Activated CD8-positive, alpha-beta T cell treated with anti-CD3 and anti-CD28 coated beads, Interleukin-2, amount 10 ng/mL, durations not matched to agents 7 days and 5 days (primary cell): ENCODE measurements around the gene HIVEP3. TPM values are rescaled to one million over a fixed set of nuclear protein-coding genes. Genes with fewer than 3 reads are reported as not detected.

ENCODE experiments used
- ATAC-seq: fragments of 150-1000 bp; cut with Tn5 transposase; one replicate; pipeline ENCODE4 v1.10.0; 2021; ENCODE audit warnings: moderate library complexity
- CTCF ChIA-PET: fragments of 350-600 bp; sonication (Branson Sonifier 250); formaldehyde crosslinking; loops from one replicate; lab custom pipeline; 2021; ENCODE audit warnings: antibody characterized with exemption; lab: Charles Lee
- POLR2A ChIA-PET: fragments of 350-600 bp; sonication (Branson Sonifier 250); formaldehyde crosslinking; loops from one replicate; lab custom pipeline; 2021; ENCODE audit warnings: antibody characterized with exemption; lab: Charles Lee
- DNase-seq: peaks from one replicate; pipeline ENCODE4 v3.0.0-alpha.2; 2020
- H3K27ac Mint-ChIP-seq: one replicate; pipeline ENCODE4 v1.8.0; 2021; ENCODE audit warnings: mild to moderate bottlenecking, mixed read lengths
- H3K27me3 Mint-ChIP-seq: one replicate; pipeline ENCODE4 v1.8.0; 2021; ENCODE audit warnings: low read depth, mixed read lengths
- H3K36me3 Mint-ChIP-seq: one replicate; pipeline ENCODE4 v1.8.0; 2021; ENCODE audit warnings: low read depth, mixed read lengths
- H3K4me1 Mint-ChIP-seq: one replicate; pipeline ENCODE4 v1.8.0; 2021; ENCODE audit warnings: low read depth, mixed read lengths
- H3K4me3 Mint-ChIP-seq: one replicate; pipeline ENCODE4 v1.8.0; 2021; ENCODE audit warnings: mild to moderate bottlenecking, mixed read lengths
- H3K9me3 Mint-ChIP-seq: one replicate; pipeline ENCODE4 v1.8.0; 2022; ENCODE audit warnings: mixed read lengths; ENCODE audit not compliant: insufficient read depth
- total RNA-seq, 2 experiments: library from RNA; stranded (reverse); gene quantifications; one replicate each; pipeline ENCODE4 v1.2.3, GENCODE V29; 2021

The HIVEP3 gene
- total RNA-seq, 2 experiments from 2014 or later: 10.8 to 11.8 TPM

DNA sequence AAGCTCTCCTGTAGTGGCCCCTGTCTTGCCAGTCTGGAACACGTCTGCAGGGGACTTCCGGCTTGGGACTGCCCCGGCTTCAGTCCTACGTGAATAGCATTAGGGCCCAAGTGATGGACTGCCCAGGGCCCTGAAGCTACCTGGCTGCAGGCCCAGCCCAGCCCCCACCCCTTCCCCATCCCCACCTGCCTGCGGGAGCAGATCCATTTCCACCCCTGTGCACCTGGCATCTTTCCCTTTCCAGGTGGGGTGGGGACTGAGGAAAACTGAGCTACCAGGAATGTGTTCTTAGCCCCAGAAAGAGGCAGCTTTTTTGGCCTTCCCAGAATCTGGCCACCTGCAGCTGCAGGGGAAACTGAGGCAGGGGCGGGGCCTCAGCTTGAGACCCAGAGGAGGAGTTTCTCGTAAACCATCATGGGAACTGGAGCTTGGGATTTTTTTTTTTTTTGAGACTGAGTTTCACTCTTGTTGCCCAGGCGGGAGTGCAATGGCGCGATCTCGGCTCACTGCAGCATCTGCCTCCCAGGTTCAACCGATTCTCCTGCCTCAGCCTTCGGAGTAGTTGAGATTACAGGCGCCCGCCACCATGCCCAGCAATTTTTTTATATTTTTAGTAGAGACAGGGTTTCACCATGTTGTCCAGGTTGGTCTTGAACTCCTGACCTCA is 437.5 kb downstream of the HIVEP3 start:
- no peak overlapping the region for H3K4me3 Mint-ChIP-seq
- no peaks in the 10 kb centered on the region for H3K9me3 Mint-ChIP-seq
- DNase-seq: no peak
- POLR2A ChIA-PET: no interaction called here
- H3K36me3 Mint-ChIP-seq: no peaks in the 10 kb centered on the region
- CTCF ChIA-PET: interaction anchor here (2.5 to 3.3 kb wide), 2 partner anchors 11 to 12 kb away, joined by 11 to 12 read pairs; no protein-coding TSS in a partner anchor
- H3K4me1 Mint-ChIP-seq: peaks cover 3% of the 10 kb centered on the region
- H3K27me3 Mint-ChIP-seq: peaks cover 7% of the 10 kb centered on the region
- no peak for ATAC-seq
- H3K27ac Mint-ChIP-seq: no peak overlapping the region

DNA sequence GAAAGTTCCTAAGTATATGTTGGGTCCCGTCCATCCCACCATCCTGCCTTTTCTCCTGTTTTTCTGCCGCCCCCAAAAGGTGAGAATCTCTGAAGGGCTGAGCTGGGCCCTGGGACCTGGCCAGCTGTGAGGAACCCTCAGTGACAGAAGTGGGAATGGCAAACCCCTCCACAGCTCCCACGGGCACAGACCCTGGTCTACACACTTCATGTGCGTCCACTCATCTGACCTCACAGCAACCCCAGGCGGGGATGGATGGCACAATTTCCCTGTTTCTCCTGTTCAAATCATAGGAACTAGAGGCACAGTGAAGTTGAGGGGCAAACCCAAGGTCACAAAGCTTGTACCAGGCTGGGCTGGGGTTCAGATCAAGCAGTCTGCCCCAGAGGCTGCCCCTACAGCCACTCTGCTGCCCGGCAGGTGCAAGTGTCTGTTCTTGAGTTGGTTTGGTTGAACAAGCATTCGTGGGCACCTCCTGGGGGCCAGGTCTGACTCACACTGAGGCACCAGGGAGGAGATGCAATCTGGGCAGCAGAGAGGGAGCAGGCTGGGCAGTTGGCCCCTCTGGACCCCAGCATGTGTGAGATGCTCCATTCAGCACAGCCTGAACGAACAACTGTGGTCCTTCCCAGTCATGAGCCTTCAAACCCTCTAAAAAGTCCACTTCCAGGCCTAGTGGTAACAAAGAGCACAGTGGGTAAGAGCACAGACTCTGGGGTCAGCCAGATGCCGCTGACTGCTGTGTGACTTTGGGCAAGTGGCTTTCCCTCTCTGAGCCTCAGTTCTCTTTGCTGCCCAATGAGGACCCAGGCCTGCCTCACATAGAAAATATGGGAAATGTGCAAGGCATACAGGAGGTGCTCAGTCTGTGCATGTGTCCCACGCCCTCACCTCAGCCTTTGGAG is 438.3 kb downstream of the HIVEP3 start:
- DNase-seq: no peak
- H3K27me3 Mint-ChIP-seq: peaks cover 2% of the 10 kb centered on the region
- ATAC-seq: no peak
- H3K4me1 Mint-ChIP-seq: peaks cover 3% of the 10 kb centered on the region
- ChIA-PET POLR2A (no interaction called here), CTCF (interaction anchor here (3.3 kb wide), 1 partner anchor 12 kb away, joined by 12 read pairs; no protein-coding TSS in a partner anchor)
- H3K27ac Mint-ChIP-seq: no peak overlapping the region
- H3K4me3 Mint-ChIP-seq: no peak overlapping the region
- H3K36me3 Mint-ChIP-seq: no peaks in the 10 kb centered on the region
- no peaks in the 10 kb centered on the region for H3K9me3 Mint-ChIP-seq

DNA sequence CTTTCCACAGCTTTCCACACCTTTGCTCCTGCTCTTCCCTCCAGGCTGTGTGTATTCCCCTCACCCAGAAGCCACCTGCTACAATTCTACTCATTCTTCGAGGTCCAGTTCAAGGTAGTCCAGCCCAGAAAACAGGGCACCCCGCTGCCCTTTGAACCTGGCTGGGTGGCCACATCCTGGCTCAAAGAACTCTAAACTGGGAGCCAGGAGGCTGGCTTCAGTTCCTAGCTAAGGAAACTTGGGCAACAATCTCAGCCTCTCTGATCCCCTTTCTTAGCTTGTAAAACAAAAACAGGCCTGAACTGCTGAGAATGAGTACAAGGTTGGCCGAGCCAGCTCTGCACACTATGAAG is 438.9 kb downstream of the HIVEP3 start:
- ChIA-PET POLR2A (no interaction called here), CTCF (interaction anchor here (3.3 kb wide), 1 partner anchor 13 kb away, joined by 12 read pairs; no protein-coding TSS in a partner anchor)
- no peak overlapping the region for H3K4me3 Mint-ChIP-seq
- peaks cover 3% of the 10 kb centered on the region for H3K4me1 Mint-ChIP-seq
- no peaks in the 10 kb centered on the region for H3K9me3 Mint-ChIP-seq
- no peak overlapping the region for H3K27ac Mint-ChIP-seq
- no peaks in the 10 kb centered on the region for H3K36me3 Mint-ChIP-seq
- no peaks in the 10 kb centered on the region for H3K27me3 Mint-ChIP-seq
- ATAC-seq (no peak), DNase-seq (no peak)

DNA sequence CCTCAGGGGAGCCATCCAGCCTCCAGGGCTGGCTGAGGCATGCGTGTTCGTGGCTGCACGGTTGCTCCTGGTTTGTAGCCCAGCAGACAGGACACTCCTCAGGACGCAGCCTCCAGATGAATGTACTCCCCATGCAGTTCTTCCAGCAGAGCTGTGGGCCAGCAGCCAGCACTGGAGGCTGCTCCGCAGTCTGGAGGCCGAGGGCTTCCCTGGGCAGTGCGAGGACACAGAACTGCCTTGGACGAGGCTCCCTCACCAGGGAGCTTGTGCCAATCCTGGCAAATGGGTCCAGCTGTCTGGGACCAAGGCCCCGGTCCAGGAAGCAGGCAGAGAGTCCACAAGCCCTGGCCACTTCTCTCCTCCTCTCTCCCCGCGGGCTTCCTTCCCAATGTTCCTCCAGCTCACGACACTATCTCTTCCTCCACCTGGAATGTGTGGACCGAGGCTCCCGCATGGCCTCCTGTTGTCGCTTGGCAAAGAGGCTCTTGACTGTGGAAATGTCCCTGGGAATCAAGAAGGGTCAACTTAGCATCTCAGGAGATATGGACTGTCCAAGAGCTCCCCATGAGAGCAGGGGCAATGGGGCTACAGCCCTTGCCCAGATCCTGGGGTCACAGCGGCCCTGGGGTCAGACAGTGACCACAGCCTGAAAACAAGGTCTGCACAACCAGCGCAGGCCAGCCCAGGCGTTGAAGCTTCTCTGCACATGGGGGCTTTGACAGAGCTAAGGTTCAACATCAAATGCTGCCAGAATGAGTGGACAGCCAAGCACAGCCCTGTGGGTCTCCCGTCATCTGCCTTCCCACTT is 439.5 kb downstream of the HIVEP3 start:
- no peaks in the 10 kb centered on the region for H3K36me3 Mint-ChIP-seq
- H3K27ac Mint-ChIP-seq: no peak overlapping the region
- H3K4me1 Mint-ChIP-seq: peaks cover 3% of the 10 kb centered on the region
- DNase-seq (no peak), ATAC-seq (no peak)
- no peaks in the 10 kb centered on the region for H3K9me3 Mint-ChIP-seq
- H3K4me3 Mint-ChIP-seq: no peak overlapping the region
- ChIA-PET POLR2A (no interaction called here), CTCF (interaction anchor here (3.3 kb wide), 1 partner anchor 13 kb away, joined by 12 read pairs; no protein-coding TSS in a partner anchor)
- no peaks in the 10 kb centered on the region for H3K27me3 Mint-ChIP-seq

DNA sequence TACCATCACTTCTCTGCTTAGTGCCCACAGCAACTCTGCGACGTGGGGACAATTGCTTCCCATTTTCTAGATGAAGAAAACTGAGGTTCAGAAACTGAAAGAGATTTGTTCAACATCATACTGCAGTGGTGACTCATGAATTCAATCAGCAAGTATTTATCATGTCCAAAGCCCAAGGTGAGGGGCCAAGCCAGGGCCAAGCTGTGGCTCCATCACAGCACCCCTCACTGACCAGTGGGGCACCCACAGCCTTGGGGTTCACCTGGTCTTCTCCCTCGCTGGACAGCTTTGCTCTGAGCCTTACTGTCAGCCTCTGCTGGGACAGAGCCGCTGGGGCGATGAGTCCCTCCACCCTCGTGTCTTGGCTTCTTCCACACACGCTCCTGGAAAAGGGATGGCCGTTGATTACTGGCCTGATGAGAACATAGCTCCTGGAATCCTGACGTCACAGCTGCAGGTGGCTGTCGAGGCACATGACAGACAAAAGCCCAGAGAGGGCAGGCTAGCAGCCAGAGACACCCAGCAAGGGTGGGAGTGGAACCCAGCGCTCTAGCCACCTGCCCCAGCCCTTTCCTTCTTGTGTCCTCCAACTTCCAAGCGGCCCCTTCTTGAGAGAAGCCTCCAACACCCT is 440.5 kb downstream of the HIVEP3 start:
- no peak for DNase-seq
- ChIA-PET POLR2A (no interaction called here), CTCF (interaction anchor here (3.3 kb wide), 1 partner anchor 14 kb away, joined by 12 read pairs; no protein-coding TSS in a partner anchor)
- no peaks in the 10 kb centered on the region for H3K27me3 Mint-ChIP-seq
- no peaks in the 10 kb centered on the region for H3K36me3 Mint-ChIP-seq
- H3K4me1 Mint-ChIP-seq: peaks cover 3% of the 10 kb centered on the region
- no peak for ATAC-seq
- no peaks in the 10 kb centered on the region for H3K9me3 Mint-ChIP-seq
- H3K4me3 Mint-ChIP-seq: no peak overlapping the region
- H3K27ac Mint-ChIP-seq: no peak overlapping the region

DNA sequence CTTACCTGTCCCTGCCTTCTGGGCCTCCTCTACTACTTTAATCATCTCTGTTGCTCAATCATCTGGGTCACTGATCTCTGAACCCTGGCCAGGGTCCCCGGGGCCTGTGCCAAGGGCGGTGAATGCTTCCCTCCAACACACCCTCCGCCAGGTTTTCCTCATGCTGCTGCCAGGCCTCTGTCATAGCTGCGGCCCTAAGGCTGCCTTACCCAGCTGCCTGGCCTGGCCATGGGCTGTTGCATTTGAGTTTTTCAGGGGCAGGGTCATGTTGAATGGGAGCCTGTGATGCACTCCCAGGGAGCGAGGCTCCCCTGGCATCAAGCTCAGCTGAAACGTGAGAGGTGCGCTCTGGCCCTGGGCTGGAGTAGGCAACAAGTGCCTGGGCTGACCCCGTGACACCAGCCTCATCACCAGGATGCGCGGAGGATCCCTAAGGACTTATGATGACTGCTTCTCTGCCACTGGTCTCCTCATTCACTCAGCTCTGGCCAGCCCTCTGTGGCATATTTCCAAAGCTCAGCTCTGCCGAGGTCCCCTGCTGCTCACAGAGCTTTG is 441.8 kb downstream of the HIVEP3 start:
- Mint-ChIP-seq H3K9me3 (no peaks in the 10 kb centered on the region), H3K36me3 (no peaks in the 10 kb centered on the region), H3K27me3 (no peaks in the 10 kb centered on the region), H3K4me1 (no peaks in the 10 kb centered on the region), H3K27ac (no peak overlapping the region), H3K4me3 (no peak overlapping the region)
- ATAC-seq (no peak), DNase-seq (no peak)
- CTCF ChIA-PET: interaction anchor here (1.7 kb wide), 1 partner anchor 15 kb away, joined by 5 read pairs; no protein-coding TSS in a partner anchor
- POLR2A ChIA-PET: no interaction called here

DNA sequence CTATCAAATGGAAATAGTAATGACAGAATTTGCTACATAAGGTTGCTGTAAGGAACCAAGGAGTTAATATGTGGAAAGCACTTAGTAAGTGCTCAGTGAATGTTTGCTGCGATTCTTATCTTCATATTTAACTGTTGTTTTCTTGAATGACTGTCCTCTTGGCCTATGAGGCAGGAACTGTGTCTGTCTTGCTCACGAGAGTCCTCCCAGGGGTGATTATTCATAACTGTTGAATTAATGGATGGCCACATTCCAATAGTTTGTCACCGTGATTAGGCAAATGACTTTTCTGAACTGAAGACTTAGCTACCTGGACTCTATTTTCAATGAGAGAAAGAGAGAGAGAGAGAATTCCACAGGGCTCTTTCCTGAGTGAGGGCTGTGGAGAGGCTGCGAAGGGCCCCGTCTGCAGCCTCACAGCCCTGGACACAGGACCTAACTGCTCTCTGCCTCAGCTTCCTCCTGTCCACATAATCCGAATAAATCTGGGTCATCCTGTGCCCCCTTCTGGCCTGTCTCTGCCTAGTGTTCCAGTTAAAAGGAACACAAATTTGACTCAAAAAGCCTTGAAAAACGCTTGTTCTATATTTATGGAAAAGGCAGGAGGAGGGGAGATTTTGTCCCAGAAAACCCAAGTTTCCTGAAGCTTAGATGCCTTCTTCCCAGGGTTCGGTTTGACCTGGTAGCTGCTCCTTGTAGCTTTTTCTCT is 442.7 kb downstream of the HIVEP3 start:
- Mint-ChIP-seq H3K9me3 (no peaks in the 10 kb centered on the region), H3K36me3 (no peaks in the 10 kb centered on the region), H3K4me3 (no peak overlapping the region), H3K27me3 (no peaks in the 10 kb centered on the region), H3K4me1 (no peaks in the 10 kb centered on the region), H3K27ac (no peak overlapping the region)
- ATAC-seq: no peak
- POLR2A ChIA-PET: no interaction called here
- no peak for DNase-seq
- CTCF ChIA-PET: interaction anchor here (1.7 kb wide), 1 partner anchor 16 kb away, joined by 5 read pairs; no protein-coding TSS in a partner anchor

DNA sequence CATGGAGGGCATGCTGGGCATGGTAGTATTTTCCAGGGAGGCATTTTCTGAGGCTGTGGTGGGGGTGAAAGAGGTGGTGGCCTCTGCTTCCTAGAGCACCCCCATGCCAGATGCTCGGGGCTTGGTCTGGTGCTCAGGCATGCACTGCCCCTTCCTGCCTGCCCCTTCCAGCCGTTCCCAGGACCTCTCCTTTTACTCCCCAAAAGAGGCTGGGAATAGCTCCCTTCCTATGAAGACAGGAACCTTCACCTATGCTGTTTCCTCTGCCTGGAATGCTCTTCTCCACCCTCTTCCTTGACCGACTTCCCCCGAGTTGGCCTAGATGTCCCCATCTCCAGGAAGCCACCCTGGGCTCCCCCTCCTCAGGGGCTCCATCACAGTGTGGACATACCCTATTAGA is 443.4 kb downstream of the HIVEP3 start:
- Mint-ChIP-seq H3K27me3 (no peaks in the 10 kb centered on the region), H3K9me3 (no peaks in the 10 kb centered on the region), H3K36me3 (no peaks in the 10 kb centered on the region), H3K27ac (no peak overlapping the region), H3K4me3 (no peak overlapping the region), H3K4me1 (no peaks in the 10 kb centered on the region)
- CTCF ChIA-PET: interaction anchor here (1.7 kb wide), 1 partner anchor 17 kb away, joined by 5 read pairs; no protein-coding TSS in a partner anchor
- DNase-seq: no peak
- no peak for ATAC-seq
- POLR2A ChIA-PET: no interaction called here

DNA sequence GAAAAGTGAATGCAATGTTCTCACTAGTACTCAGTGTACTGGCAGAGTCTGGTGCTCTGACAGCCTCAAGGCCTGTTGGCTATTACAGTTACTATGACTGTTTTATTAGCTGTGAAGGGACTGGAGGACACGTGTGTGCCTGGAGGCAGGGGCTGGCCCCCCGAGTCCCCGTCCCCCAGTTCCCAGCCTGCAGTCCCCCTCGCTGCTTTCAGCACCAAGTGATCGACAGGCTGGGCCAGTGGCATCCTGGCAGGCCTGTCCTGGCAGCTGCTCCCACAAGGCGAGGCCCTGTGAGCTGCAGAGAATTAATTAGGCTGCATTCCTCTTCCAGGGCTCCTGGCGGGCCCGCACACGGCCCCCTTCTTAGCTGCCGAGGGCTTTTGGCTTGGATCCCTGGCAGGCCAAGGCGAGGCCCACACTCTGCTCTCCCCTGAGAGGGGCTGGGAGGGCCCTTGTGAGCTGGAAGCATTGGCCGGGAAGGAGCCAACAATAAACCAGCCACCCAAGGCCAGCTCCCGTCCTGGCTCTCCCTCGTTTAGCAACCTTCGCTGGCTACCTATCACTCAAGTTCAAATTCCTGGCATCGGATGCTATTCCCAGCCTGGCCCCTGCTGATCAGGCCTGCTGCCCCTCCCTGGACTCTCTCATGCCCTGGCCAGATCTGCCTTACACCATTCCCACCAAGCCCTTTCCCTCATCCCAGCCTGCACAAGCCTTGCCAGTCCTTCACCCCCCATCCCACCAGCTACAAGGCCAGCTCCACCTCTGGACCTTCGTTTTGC is 444.0 kb downstream of the HIVEP3 start:
- no peak overlapping the region for H3K4me3 Mint-ChIP-seq
- CTCF ChIA-PET: interaction anchor here (1.6 kb wide), 1 partner anchor 18 kb away, joined by 3 read pairs; no protein-coding TSS in a partner anchor
- no peak for ATAC-seq
- H3K36me3 Mint-ChIP-seq: no peaks in the 10 kb centered on the region
- H3K27me3 Mint-ChIP-seq: no peaks in the 10 kb centered on the region
- no peak for DNase-seq
- no peaks in the 10 kb centered on the region for H3K9me3 Mint-ChIP-seq
- H3K27ac Mint-ChIP-seq: no peak overlapping the region
- no peaks in the 10 kb centered on the region for H3K4me1 Mint-ChIP-seq
- POLR2A ChIA-PET: no interaction called here
